Measurements from ENCODE around the gene PEPD.
"Not testable (repeated sequence)": the region's sequence is repeated elsewhere in the genome, so short reads cannot be mapped to it uniquely, and the experiment has no call there.

The PEPD gene

GRCh38 chr19:33556261-33556660 lies 34.7 kb upstream of the PEPD start:
- Mint-ChIP-seq H3K4me3 (no peak overlapping the region), H3K27ac (no peak overlapping the region), H3K9me3 (no peaks in the 10 kb centered on the region)

GRCh38 chr19:33555726-33556125 lies 34.1 kb upstream of the PEPD start:
- not testable (repeated sequence) for H3K36me3 Mint-ChIP-seq (ENCODE audit: low read depth); H3K4me3 Mint-ChIP-seq; H3K4me1 Mint-ChIP-seq; DNase-seq; H3K9me3 Mint-ChIP-seq; H3K27ac Mint-ChIP-seq
- H3K27me3 Mint-ChIP-seq (ENCODE audit: low read depth, poor library complexity), result peaks cover 35% of the 10 kb centered on the region

More at GRCh38 chr19:33556261-33556660, 34.7 kb upstream of the PEPD start:
- TF ChIP-seq, protein P1, sequence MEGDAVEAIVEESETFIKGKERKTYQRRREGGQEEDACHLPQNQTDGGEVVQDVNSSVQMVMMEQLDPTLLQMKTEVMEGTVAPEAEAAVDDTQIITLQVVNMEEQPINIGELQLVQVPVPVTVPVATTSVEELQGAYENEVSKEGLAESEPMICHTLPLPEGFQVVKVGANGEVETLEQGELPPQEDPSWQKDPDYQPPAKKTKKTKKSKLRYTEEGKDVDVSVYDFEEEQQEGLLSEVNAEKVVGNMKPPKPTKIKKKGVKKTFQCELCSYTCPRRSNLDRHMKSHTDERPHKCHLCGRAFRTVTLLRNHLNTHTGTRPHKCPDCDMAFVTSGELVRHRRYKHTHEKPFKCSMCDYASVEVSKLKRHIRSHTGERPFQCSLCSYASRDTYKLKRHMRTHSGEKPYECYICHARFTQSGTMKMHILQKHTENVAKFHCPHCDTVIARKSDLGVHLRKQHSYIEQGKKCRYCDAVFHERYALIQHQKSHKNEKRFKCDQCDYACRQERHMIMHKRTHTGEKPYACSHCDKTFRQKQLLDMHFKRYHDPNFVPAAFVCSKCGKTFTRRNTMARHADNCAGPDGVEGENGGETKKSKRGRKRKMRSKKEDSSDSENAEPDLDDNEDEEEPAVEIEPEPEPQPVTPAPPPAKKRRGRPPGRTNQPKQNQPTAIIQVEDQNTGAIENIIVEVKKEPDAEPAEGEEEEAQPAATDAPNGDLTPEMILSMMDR (IDR thresholded peaks at IDR 0.05), result no peak
- no peak for DNase-seq
- Mint-ChIP-seq H3K4me1 (no peaks in the 10 kb centered on the region), H3K36me3 (ENCODE audit: low read depth) (no peaks in the 10 kb centered on the region), H3K27me3 (ENCODE audit: low read depth, poor library complexity) (peaks cover 35% of the 10 kb centered on the region)

GRCh38 chr19:33554821-33555220 lies 33.2 kb upstream of the PEPD start:
- TF ChIP-seq, protein P1 (IDR thresholded peaks at IDR 0.05), result no peak
- no peaks in the 10 kb centered on the region for H3K36me3 Mint-ChIP-seq (ENCODE audit: low read depth)
- no peak overlapping the region for H3K4me3 Mint-ChIP-seq
- H3K27me3 Mint-ChIP-seq (ENCODE audit: low read depth, poor library complexity), result peaks cover 29% of the 10 kb centered on the region
- no peak for DNase-seq
- no peaks in the 10 kb centered on the region for H3K4me1 Mint-ChIP-seq
- H3K9me3 Mint-ChIP-seq, result no peaks in the 10 kb centered on the region
- H3K27ac Mint-ChIP-seq, result no peak overlapping the region

DNA sequence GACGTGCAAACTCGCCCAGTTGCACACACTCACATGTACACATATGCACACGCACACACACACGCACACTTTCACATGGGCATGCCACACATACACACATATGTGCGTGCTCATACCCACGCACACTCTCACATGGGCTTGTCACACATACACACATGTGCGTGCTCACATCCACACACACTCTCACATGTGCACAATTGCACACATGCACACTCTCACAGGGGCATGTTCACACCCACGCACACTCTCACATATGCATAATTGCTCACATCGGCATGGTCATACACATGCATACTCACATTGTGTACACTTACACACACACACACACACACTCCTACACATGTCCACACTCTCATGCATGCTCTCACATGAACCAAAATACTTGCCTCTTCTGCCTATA lies 32.8 kb upstream of the PEPD start:
- no peak overlapping the region for H3K27ac Mint-ChIP-seq
- no peak for DNase-seq
- H3K9me3 Mint-ChIP-seq, result no peaks in the 10 kb centered on the region

DNA sequence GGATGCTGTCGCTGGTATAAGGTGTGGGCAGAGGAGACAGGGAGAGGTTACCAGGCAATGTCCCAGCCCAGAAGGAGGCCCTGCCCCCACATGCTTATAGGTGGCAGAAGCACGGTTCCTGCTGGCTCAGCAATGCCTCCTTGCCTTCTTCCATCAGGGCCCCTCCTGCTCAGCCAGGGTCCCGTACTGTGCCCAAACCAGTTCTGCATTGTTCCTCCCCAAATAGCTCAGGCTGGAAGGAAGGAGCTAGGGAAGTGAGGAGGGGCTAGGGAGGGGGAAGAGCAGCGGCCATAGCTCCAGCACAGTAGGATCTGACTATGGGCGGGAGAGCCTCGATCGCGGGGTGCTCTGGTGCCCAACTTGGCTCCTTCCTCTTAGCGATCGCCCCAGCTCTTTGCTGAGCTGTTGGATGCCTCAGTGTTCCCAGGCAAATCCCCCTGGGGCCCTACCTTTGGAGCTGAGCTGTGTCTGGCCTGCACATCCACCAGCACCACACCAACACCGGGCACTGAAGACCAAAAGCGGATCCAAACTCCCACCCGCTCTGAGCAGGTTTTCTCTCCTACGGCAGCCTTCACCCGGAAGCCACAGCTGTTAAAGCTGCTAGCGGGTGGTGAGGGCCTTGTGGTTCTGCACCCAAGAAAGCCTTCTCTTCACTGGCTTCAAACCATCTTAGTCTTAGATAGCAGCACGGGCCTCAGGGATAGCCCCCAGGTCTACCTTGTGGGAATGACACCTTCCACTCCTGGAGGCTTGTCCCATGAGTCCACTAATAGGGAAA lies 32.1 kb upstream of the PEPD start:
- no peak for DNase-seq
- H3K27me3 Mint-ChIP-seq (ENCODE audit: low read depth, poor library complexity), result peaks cover 24% of the 10 kb centered on the region
- H3K27ac Mint-ChIP-seq, result no peak overlapping the region
- H3K4me1 Mint-ChIP-seq, result no peaks in the 10 kb centered on the region
- H3K36me3 Mint-ChIP-seq (ENCODE audit: low read depth), result no peaks in the 10 kb centered on the region
- TF ChIP-seq, protein P1 (IDR thresholded peaks at IDR 0.05), result no peak
- H3K9me3 Mint-ChIP-seq, result no peaks in the 10 kb centered on the region
- no peak overlapping the region for H3K4me3 Mint-ChIP-seq

More for the DNA sequence above, 32.8 kb upstream of the PEPD start:
- Mint-ChIP-seq H3K4me3 (no peak overlapping the region), H3K36me3 (ENCODE audit: low read depth) (no peaks in the 10 kb centered on the region), H3K4me1 (no peaks in the 10 kb centered on the region), H3K27me3 (ENCODE audit: low read depth, poor library complexity) (peaks cover 29% of the 10 kb centered on the region)
- TF ChIP-seq, protein P1 (IDR thresholded peaks at IDR 0.05), result no peak

- no peaks in the 10 kb centered on the region for H3K4me1 Mint-ChIP-seq
- H3K9me3 Mint-ChIP-seq, result no peaks in the 10 kb centered on the region
- peaks cover 17% of the 10 kb centered on the region for H3K27me3 Mint-ChIP-seq (ENCODE audit: low read depth, poor library complexity)
- no peak for DNase-seq
- TF ChIP-seq, protein P1 (IDR thresholded peaks at IDR 0.05), result no peak
- H3K4me3 Mint-ChIP-seq, result no peak overlapping the region
- H3K36me3 Mint-ChIP-seq (ENCODE audit: low read depth), result no peaks in the 10 kb centered on the region
- H3K27ac Mint-ChIP-seq, result no peak overlapping the region
Observed at GRCh38 chr19:33552928-33553279, 31.3 kb upstream of the PEPD start.

Measured in nephron progenitor cell (in vitro differentiated cells).